Gastrocnemius medialis (tissue), 4 donors: ENCODE data around the gene ACP5.

Source experiments
- CTCF ChIP-seq, 5 experiments: fragments of 450-650 bp in 3 of 5; fragments of 200-600 bp in 2 of 5; sonication (generic) in 2 of 5; IDR thresholded peaks in 4 of 5; conservative IDR thresholded peaks in 1 of 5; 1 replicate in 4 of 5; 2 replicates in 1 of 5; pipeline ENCODE4 v1.5.1; 2016 to 2019; ENCODE audit warnings: antibody characterized with exemption in 5 of 5, mild to moderate bottlenecking in 3 of 5, moderate library complexity in 3 of 5
- POLR2A ChIP-seq, 2 donors: fragments of 450-650 bp; IDR thresholded peaks; one replicate each; pipeline ENCODE4 v1.6.1; 2017; ENCODE audit warnings: antibody characterized with exemption in 2 of 2, mild to moderate bottlenecking in 2 of 2, moderate library complexity in 2 of 2

GRCh38 chr19:11547929-11548700 lies 29.3 kb downstream of the ACP5 start:
- no peak for TF ChIP-seq CTCF (IDR thresholded peaks at IDR 0.05 in 4 of 5, conservative IDR thresholded peaks at IDR 0.05 in 1 of 5)
- TF ChIP-seq POLR2A (IDR thresholded peaks at IDR 0.05), result no peak
